ENCODE measurements around the gene ITPR3. TPM values are rescaled to one million over a fixed set of nuclear protein-coding genes. Genes with fewer than 3 reads are reported as not detected.

The ITPR3 gene
- total RNA-seq, 1 donor from 2014 or later = 43.0 TPM

- DNase-seq (ENCODE audit: low spot score in 2 of 2) = no peak
- H3K27me3 ChIP-seq = no peaks in the 10 kb centered on the region
- H3K4me1 ChIP-seq = no peaks in the 10 kb centered on the region
- H3K9me3 ChIP-seq = no peaks in the 10 kb centered on the region
- H3K27ac ChIP-seq = no peak overlapping the region
- intact Hi-C loops (cut with DNase I) = no loop called here
- TF ChIP-seq, protein P1, sequence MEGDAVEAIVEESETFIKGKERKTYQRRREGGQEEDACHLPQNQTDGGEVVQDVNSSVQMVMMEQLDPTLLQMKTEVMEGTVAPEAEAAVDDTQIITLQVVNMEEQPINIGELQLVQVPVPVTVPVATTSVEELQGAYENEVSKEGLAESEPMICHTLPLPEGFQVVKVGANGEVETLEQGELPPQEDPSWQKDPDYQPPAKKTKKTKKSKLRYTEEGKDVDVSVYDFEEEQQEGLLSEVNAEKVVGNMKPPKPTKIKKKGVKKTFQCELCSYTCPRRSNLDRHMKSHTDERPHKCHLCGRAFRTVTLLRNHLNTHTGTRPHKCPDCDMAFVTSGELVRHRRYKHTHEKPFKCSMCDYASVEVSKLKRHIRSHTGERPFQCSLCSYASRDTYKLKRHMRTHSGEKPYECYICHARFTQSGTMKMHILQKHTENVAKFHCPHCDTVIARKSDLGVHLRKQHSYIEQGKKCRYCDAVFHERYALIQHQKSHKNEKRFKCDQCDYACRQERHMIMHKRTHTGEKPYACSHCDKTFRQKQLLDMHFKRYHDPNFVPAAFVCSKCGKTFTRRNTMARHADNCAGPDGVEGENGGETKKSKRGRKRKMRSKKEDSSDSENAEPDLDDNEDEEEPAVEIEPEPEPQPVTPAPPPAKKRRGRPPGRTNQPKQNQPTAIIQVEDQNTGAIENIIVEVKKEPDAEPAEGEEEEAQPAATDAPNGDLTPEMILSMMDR (IDR thresholded peaks at IDR 0.05) = no peak
- no peaks in the 10 kb centered on the region for H3K36me3 ChIP-seq
- no peak overlapping the region for H3K4me3 ChIP-seq
Observed at GRCh38 chr6:33607126-33607783, 13.9 kb upstream of the ITPR3 start.

- no peaks in the 10 kb centered on the region for H3K4me1 ChIP-seq
Observed at GRCh38 chr6:33607784-33608161, 13.3 kb upstream of the ITPR3 start.

GRCh38 chr6:33609019-33609418 is 12.1 kb upstream of the ITPR3 start:
- Histone ChIP-seq H3K4me1 (no peaks in the 10 kb centered on the region), H3K9me3 (no peaks in the 10 kb centered on the region), H3K4me3 (no peak overlapping the region), H3K36me3 (no peaks in the 10 kb centered on the region), H3K27me3 (no peaks in the 10 kb centered on the region), H3K27ac (no peak overlapping the region)
- DNase-seq (ENCODE audit: low spot score in 2 of 2) = no peak
- TF ChIP-seq, protein P1 (IDR thresholded peaks at IDR 0.05) = no peak
- intact Hi-C loops (cut with DNase I) = no loop called here

More at GRCh38 chr6:33607784-33608161, 13.3 kb upstream of the ITPR3 start:
- no peak for DNase-seq (ENCODE audit: low spot score in 2 of 2)
- H3K36me3 ChIP-seq = no peaks in the 10 kb centered on the region
- no peak overlapping the region for H3K27ac ChIP-seq
- H3K27me3 ChIP-seq = no peaks in the 10 kb centered on the region
- no peak overlapping the region for H3K4me3 ChIP-seq
- TF ChIP-seq, protein P1 (IDR thresholded peaks at IDR 0.05) = no peak
- no peaks in the 10 kb centered on the region for H3K9me3 ChIP-seq
- intact Hi-C loops (cut with DNase I) = no loop called here

- no peaks in the 10 kb centered on the region for H3K9me3 ChIP-seq
- peak overlapping the region in 1 of 2 donors; percentile 45 for H3K27ac ChIP-seq
- no peak overlapping the region for H3K4me3 ChIP-seq
- H3K27me3 ChIP-seq = no peaks in the 10 kb centered on the region
- no peak for DNase-seq (ENCODE audit: low spot score in 2 of 2)
- intact Hi-C loops (cut with DNase I) = no loop called here
- H3K36me3 ChIP-seq = no peaks in the 10 kb centered on the region
- TF ChIP-seq, protein P1 (IDR thresholded peaks at IDR 0.05) = no peak
- no peaks in the 10 kb centered on the region for H3K4me1 ChIP-seq
Observed at GRCh38 chr6:33609528-33609927, 11.6 kb upstream of the ITPR3 start.

DNA sequence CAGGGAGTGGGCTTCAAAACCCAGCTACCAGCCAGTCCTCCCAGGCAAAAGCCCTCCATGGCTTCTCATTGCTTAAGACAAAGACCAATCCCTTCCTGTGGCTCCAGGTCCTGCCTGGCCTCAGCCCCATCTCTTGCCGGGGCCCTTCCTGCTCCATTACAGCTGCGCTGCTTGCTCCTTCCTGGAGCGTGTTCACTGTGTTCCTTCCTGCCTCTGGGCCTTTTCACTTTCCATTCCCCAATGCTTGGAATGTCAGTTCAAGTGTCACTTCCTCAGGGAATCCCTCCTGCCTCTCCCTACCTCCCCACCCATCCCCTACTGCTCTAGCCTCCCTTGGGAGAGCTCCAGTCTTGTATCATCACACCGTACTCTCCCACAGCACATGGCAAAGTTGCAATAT is 11.1 kb upstream of the ITPR3 start:
- no peaks in the 10 kb centered on the region for H3K4me1 ChIP-seq
- peak overlapping the region in 1 of 2 donors; percentile 45 for H3K27ac ChIP-seq
- H3K36me3 ChIP-seq = no peaks in the 10 kb centered on the region
- intact Hi-C loops (cut with DNase I) = no loop called here
- H3K27me3 ChIP-seq = no peaks in the 10 kb centered on the region
- H3K4me3 ChIP-seq = no peak overlapping the region
- no peaks in the 10 kb centered on the region for H3K9me3 ChIP-seq
- no peak for DNase-seq (ENCODE audit: low spot score in 2 of 2)
- TF ChIP-seq, protein P1 (IDR thresholded peaks at IDR 0.05) = no peak

Measured in ascending aorta (tissue), 2 donors.